ENCODE data around the gene QSER1.
"Not testable (repeated sequence)": the region's sequence is repeated elsewhere in the genome, so short reads cannot be mapped to it uniquely, and the experiment has no call there.

QSER1 gene

GRCh38 chr11:33006010-33006409, 113.4 kb downstream of the QSER1 start:
- DNase-seq, result no peak

GRCh38 chr11:33013755-33014154, 121.1 kb downstream of the QSER1 start:
- no peak for DNase-seq

GRCh38 chr11:33015621-33016551, 123.3 kb downstream of the QSER1 start, which contains the start of gene DEPDC7:
DEPDC7 (plus strand) TSS chr11:33015878; CDS start chr11:33015956, 78 bp downstream.
- DNase-seq, result no peak

DNA sequence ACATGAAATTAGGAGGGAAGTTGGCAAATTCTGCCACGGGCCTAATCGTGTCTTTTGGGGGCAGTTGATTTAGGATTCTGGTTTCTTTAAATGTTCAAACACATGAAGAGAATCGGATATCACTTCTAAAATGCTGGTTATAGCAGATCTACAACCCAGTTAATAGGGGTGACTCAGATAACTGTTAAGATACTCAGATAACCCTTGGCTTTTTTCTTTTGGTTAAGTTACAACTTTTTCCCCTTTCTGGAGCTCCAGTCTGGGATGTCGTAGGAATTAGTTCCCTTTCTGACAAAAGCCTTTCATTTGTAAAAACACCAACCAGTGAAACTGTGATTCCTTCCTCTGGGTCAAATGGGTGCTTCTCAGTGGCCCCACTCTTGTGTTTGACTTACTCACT, 124.0 kb downstream of the QSER1 start:
- DNase-seq, result no peak

DNA sequence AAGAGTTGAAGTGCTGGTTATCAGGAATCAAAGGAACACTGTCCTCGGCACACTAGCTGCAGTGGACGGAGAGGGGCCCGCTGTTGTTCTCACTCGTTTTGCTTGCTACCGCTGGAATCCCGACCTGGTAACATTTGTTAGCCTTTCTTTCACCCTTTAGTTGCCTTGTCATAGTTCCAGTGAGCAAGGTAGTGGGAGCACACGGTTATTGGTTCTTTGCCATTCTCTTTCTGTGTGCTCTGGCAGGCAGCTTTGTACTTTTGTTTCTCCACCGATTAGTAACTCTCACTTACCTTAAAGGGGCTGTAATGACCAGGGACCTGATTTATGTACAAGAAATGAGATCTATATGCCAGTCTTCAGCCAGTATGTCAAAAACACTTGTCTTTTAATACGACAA, 124.9 kb downstream of the QSER1 start:
- no peak for DNase-seq

DNA sequence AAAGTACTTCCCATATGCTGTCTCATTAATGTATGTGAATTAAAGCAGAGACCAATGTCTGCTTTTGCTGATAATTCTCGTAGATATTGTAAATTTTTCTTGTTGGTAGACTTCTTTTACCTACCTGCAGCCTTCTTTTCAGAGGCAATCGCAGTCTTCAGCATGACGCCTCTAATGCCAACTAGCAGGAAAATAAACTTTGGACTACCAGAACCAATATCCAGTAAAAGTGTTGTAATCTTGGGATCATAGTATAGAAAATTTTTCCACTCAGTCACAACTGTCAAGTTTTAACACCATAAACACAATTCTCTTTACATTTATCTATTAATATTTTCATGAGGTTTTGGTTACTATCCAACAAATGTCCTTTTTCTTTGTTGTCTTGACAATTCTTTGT, 125.4 kb downstream of the QSER1 start:
- DNase-seq, result no peak

DNA sequence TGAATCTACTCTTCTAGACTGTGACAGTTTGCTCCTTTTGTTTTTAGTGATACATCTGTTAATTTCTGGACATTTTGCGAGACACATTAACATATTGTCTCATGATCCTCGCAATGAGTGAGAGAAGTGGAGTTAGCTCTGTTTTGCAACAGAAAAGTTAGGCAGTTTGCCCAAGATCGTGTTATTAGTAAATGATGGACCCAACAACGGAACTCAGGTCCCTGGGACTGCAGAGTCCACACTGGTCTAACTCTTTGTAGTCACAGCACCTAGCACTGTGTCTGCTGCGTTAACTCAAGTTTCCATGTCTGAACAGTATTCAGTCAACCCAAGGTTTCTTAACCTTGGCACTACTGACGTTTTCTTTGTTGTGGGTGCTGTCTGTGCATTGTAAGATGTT, 126.2 kb downstream of the QSER1 start:
- no peak for DNase-seq

GRCh38 chr11:33021501-33021900, 128.9 kb downstream of the QSER1 start:
- no peak for DNase-seq

- no peak for DNase-seq
Observed at GRCh38 chr11:33021937-33022336, 129.3 kb downstream of the QSER1 start.

- DNase-seq, result no peak
Observed at GRCh38 chr11:33025339-33025722, 132.7 kb downstream of the QSER1 start.

DNA sequence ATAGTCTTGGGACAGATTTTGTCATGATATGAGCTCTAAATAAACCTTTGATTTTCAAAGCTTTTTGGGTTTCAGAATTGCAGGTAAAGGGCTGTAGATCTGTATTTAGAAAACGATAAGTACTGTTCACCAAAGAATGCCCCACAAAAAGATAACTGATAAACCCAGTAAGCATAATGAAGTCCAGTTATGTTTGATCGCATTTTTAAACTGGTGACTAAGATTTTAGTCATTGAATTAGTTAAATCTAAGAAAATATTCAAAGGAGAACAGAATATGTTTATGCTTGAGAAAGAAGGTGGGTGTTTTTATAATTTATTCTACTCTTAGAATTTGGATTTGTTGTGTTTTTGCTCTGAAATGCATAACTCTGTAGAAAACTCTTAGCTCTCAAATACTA, 134.6 kb downstream of the QSER1 start:
- DNase-seq, result no peak

DNA sequence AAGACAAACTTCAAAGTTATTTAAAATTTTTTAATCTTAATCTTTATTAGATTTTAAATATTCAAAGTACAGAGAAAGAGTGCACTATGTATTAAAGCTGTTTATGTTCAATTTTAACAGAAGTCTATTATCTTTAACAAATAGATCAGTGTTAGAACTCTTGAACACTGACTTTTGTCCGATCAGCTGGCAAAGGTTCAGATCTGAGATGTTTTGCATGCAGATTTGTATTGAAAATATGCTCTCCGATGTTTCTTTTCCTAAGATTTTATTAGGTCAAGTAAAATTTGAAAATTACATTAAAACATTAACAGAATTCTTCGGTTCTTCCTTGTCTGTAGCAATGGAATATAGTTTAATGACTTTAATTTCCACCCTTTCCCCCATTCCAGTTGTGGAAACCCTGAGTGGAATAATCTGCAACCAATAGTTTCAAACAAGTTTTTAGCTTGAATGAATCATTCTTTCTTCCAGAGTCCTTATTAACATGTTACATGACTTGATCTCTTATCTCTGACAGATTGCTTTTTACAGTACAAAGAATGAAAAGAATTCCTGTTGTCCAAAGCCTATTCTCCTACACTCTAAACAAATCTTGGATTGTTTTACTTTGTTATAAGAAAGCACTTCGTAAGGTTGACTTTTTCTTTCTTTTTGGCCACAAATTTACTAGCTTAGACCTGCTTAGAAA, 135.4 kb downstream of the QSER1 start:
- DNase-seq, result peak; percentile 43

DNA sequence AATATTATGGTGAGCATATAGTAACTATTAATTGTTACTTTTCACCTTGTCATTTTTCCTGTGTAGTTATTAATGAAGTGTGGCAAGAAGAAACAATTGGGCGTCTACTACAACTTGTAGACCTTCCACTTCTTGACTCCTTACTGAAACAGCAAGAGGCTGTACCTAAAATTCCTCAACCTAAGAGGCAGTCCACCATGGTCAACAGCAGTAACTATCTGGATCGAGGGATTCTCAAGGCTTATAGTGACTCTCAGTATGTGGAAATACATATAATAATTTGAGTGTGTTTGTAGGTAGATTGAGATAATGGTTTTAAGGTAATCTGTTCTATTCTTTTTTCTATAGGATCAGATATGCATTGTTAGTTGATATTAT, 135.9 kb downstream of the QSER1 start:
- no peak for DNase-seq

DNA sequence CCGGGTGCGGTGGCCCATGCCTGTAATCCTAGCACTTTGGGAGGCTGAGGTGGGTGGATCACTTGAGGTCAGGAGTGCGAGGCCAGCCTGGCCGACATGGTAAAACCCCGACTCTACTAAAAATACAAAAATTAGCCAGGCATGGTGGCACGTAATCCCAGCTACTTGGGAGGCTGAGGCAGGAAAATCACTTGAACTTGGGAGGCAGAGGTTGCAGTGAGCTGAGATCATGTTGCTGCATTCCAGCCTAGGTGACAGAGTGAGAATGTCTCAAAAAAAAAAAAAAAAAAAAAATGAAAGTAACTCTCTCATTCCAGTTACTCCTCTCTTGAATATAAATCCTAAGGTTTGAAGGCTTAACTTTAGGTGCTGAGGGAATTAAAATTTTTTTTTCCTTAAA, 136.6 kb downstream of the QSER1 start:
- DNase-seq, result not testable (repeated sequence)
